ENCODE results near the gene MIS18BP1. TPM values are rescaled to one million over a fixed set of nuclear protein-coding genes. Genes with fewer than 3 reads are reported as not detected.

The MIS18BP1 gene
- total RNA-seq, 1 donor from 2014 or later = 51.3 TPM

GRCh38 chr14:45177076-45177475 is 75.9 kb downstream of the MIS18BP1 start:
- Mint-ChIP-seq H3K4me1 (ENCODE audit: unreplicated experiment) (no peaks in the 10 kb centered on the region), H3K9me3 (ENCODE audit: unreplicated experiment) (no peaks in the 10 kb centered on the region), H3K4me3 (ENCODE audit: unreplicated experiment) (no peak overlapping the region), H3K27me3 (ENCODE audit: unreplicated experiment) (no peaks in the 10 kb centered on the region), H3K36me3 (ENCODE audit: low read depth, unreplicated experiment) (no peaks in the 10 kb centered on the region), H3K27ac (ENCODE audit: unreplicated experiment) (no peak overlapping the region)
- no peak for DNase-seq (ENCODE audit: low spot score)
- no peak for TF ChIP-seq CTCF (IDR thresholded peaks at IDR 0.05; ENCODE audit: unreplicated experiment)

DNA sequence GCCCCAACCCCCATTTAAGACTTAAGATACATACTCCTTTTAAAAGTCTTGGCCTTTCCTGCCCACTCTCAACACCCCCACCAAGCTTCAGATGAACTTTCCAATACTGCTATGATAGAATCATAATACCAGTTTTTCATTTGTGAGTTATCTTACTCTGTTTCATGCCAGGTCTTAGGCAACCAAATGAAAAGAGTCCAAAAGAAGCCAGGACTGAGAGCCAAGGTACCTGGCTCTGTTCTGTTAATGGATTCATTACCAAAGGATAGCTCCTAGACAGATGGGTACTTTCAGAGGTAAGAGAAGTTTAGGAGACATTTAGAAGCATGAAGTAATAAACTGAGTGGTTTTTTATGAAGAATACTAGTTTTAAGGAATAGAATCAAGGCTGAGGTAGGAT is 83.1 kb downstream of the MIS18BP1 start:
- Mint-ChIP-seq H3K36me3 (ENCODE audit: low read depth, unreplicated experiment) (no peaks in the 10 kb centered on the region), H3K9me3 (ENCODE audit: unreplicated experiment) (no peaks in the 10 kb centered on the region), H3K4me1 (ENCODE audit: unreplicated experiment) (no peaks in the 10 kb centered on the region), H3K27ac (ENCODE audit: unreplicated experiment) (no peak overlapping the region), H3K27me3 (ENCODE audit: unreplicated experiment) (no peaks in the 10 kb centered on the region), H3K4me3 (ENCODE audit: unreplicated experiment) (no peak overlapping the region)
- no peak for TF ChIP-seq CTCF (IDR thresholded peaks at IDR 0.05; ENCODE audit: unreplicated experiment)
- no peak for DNase-seq (ENCODE audit: low spot score)

- Mint-ChIP-seq H3K4me3 (ENCODE audit: unreplicated experiment) (no peak overlapping the region), H3K36me3 (ENCODE audit: low read depth, unreplicated experiment) (no peaks in the 10 kb centered on the region), H3K9me3 (ENCODE audit: unreplicated experiment) (no peaks in the 10 kb centered on the region), H3K27ac (ENCODE audit: unreplicated experiment) (no peak overlapping the region), H3K27me3 (ENCODE audit: unreplicated experiment) (peaks cover 4% of the 10 kb centered on the region), H3K4me1 (ENCODE audit: unreplicated experiment) (no peaks in the 10 kb centered on the region)
- DNase-seq (ENCODE audit: low spot score) = no peak
- TF ChIP-seq CTCF (IDR thresholded peaks at IDR 0.05; ENCODE audit: unreplicated experiment) = no peak
Measured at GRCh38 chr14:45156067-45156466, 96.9 kb downstream of the MIS18BP1 start.

Other genes with a start within 250 kb of the MIS18BP1 start
- 47.8 TPM for gene PRPF39, start 169.1 kb downstream of the MIS18BP1 start, total RNA-seq (ENCODE audit: unreplicated experiment)
- 78.3 TPM for gene FKBP3, start 118.7 kb downstream of the MIS18BP1 start, total RNA-seq (ENCODE audit: unreplicated experiment)
- 9.9 TPM for gene FANCM, start 117.3 kb downstream of the MIS18BP1 start, total RNA-seq (ENCODE audit: unreplicated experiment)